Activated T-cell treated with anti-CD3 and anti-CD28 coated beads for 4 hours (primary cell): ENCODE measurements around the gene RBM27.
"Not testable (repeated sequence)": the region's sequence is repeated elsewhere in the genome, so short reads cannot be mapped to it uniquely, and the experiment has no call there.

ENCODE experiments used
- DNase-seq: peaks from one replicate; pipeline ENCODE4 v3.0.0-alpha.2; 2020

RBM27 gene

GRCh38 chr5:146203011-146203871 lies at the start of gene RBM27:
RBM27 (plus strand) TSS chr5:146203605; CDS start chr5:146203766, 161 bp downstream.
- DNase-seq, result peak; percentile 97

- DNase-seq, result no peak
These were observed 45.1 kb upstream of the RBM27 start for GRCh38 chr5:146158255-146158654.

GRCh38 chr5:146164382-146164781 lies 39.0 kb upstream of the RBM27 start:
- DNase-seq, result no peak

GRCh38 chr5:146165460-146165859 lies 37.9 kb upstream of the RBM27 start:
- DNase-seq, result no peak

GRCh38 chr5:146165903-146166302 lies 37.5 kb upstream of the RBM27 start:
- DNase-seq, result no peak

GRCh38 chr5:146169076-146169475 lies 34.3 kb upstream of the RBM27 start:
- no peak for DNase-seq

GRCh38 chr5:146173049-146173448 lies 30.4 kb upstream of the RBM27 start:
- not testable (repeated sequence) for DNase-seq

- DNase-seq, result no peak
These were observed 29.8 kb upstream of the RBM27 start for GRCh38 chr5:146173597-146173996.

- DNase-seq, result no peak
These were observed 26.6 kb upstream of the RBM27 start for GRCh38 chr5:146176805-146177204.

- no peak for DNase-seq
These were observed 23.7 kb upstream of the RBM27 start for GRCh38 chr5:146179696-146180095.

GRCh38 chr5:146183403-146183802 lies 20.0 kb upstream of the RBM27 start:
- DNase-seq, result not testable (repeated sequence)

GRCh38 chr5:146185161-146185560 lies 18.2 kb upstream of the RBM27 start:
- no peak for DNase-seq

- DNase-seq, result no peak
These were observed 15.0 kb upstream of the RBM27 start for GRCh38 chr5:146188358-146188757.

GRCh38 chr5:146192571-146193043 lies 10.8 kb upstream of the RBM27 start:
- DNase-seq, result no peak

- DNase-seq, result no peak
These were observed 10.1 kb upstream of the RBM27 start for GRCh38 chr5:146193285-146193684.

- not testable (repeated sequence) for DNase-seq
These were observed 8.4 kb upstream of the RBM27 start for GRCh38 chr5:146194997-146195396.

- DNase-seq, result no peak
These were observed 6.9 kb upstream of the RBM27 start for GRCh38 chr5:146196459-146197048.

GRCh38 chr5:146199176-146199815 lies 4.1 kb upstream of the RBM27 start:
- DNase-seq, result no peak

- DNase-seq, result not testable (repeated sequence)
These were observed 1.6 kb upstream of the RBM27 start for GRCh38 chr5:146201795-146202194.

GRCh38 chr5:146203872-146204192 lies 427 bp downstream of the RBM27 start:
- DNase-seq, result no peak

- no peak for DNase-seq
These were observed 2.2 kb downstream of the RBM27 start for GRCh38 chr5:146205499-146206202.

- no peak for DNase-seq
These were observed 2.9 kb downstream of the RBM27 start for GRCh38 chr5:146206257-146206656.

- no peak for DNase-seq
These were observed 5.6 kb downstream of the RBM27 start for GRCh38 chr5:146208916-146209522.
